GM12892 (cell line): Measurements from ENCODE around the gene CRISPLD2.

ENCODE experiments used
- POLR2A ChIP-seq: IDR thresholded peaks from 2 replicates; pipeline ENCODE4 v1.6.1; 2011; ENCODE audit warnings: low read depth, low read length, control low read depth
- POLR2AphosphoS5 ChIP-seq: IDR thresholded peaks from 2 replicates; pipeline ENCODE4 v1.6.1; 2011; ENCODE audit warnings: low read depth, low read length, control low read depth
- TAF1 ChIP-seq: IDR thresholded peaks from 2 replicates; pipeline ENCODE4 v1.6.1; 2011; ENCODE audit warnings: low read depth, mild to moderate bottlenecking, control low read depth, low read length, borderline replicate concordance

DNA sequence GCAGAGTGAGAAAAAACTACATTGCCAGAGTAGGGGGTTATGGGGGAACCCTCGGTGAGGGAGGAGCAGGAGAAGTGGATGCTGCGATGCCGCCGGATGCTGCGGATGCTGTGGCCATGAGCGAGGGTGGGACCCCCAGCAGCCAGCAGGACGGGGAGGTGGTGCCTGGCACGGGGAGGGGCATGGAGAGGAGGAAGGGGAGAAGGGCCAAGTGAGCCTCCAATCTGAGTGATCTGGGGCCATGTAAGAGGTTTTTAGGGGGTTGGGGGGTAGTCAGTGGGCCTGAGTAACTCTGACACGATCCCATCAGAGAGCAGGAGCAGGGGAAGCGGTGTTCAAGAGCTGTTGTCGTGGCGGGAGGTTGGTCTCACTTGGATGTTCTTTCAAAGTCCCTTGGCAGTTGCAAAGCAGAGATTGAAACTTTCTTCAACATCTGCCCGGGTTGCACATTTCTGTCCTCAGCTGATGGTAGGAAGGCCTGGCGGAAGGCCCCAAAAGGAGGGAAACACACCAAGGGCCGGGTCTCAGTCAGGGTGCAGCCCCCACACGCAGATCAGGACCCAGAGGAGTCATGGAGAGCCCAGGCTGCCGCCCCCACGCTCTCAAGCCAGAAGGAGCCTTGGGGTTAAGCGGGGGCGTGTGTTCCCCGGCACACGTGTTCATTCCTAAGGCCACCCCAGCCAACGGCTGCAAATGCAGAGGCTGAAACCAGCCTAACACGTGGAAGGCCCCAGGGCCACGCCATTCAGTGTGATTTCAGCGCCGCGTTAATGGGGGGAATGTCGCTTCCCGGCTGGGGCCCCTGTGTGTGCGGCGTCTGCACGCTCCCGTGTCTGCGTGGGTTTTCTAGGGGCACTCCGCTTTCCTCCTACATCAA lies 109.9 kb downstream of the CRISPLD2 start:
- no peak for TF ChIP-seq POLR2A
- TF ChIP-seq POLR2AphosphoS5: no peak
- TF ChIP-seq TAF1: no peak
